22Rv1 (cell line): ENCODE measurements around the gene GABBR2.

ENCODE experiments used
- CTCF ChIP-seq: fragments of 450-650 bp; IDR thresholded peaks from 2 replicates; pipeline ENCODE4 v1.5.1; 2017; ENCODE audit warnings: mild to moderate bottlenecking
- ZFX ChIP-seq: fragments of 450-650 bp; IDR thresholded peaks from 2 replicates; pipeline ENCODE4 v1.6.1; 2017; ENCODE audit warnings: antibody characterized with exemption, borderline replicate concordance

DNA sequence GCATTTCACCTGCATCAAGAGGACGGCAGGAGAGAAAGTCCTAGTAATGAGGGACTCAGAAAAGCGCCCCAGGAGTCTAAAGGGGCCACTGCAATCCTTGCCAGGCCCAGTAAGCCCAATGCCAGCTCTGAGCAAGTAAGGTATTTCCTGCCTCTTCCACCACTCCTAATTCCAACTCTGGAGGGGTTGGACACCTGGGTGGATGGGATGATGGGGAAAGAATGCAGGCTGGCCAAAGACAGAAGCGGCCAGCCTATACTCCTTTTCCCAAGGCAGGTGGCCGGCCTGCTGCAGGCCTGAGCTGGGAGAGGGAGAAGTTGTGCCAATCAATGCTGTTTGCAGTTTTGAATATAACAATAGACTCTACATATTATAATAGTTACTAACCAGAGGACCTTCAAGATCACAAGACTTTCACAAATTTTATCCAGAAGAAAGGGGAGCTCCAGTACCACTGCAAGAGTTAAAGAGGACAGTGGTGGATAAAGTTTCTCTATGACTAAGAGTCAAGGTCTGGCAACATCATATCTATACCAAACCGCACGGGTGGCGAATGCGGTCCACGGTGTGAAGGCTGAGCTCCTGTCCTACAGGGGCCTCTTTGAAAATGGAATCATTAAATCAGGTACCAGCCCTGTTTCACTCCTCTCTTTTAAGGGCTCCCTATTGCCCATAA, 338.3 kb downstream of the GABBR2 start:
- TF ChIP-seq CTCF (no peak), ZFX (no peak)
